IPS-15b (cell line): ENCODE measurements around the gene PARP4.
"Not testable (repeated sequence)": the region's sequence is repeated elsewhere in the genome, so short reads cannot be mapped to it uniquely, and the experiment has no call there.

Source experiments
- H3K27me3 ChIP-seq: one replicate; pipeline ENCODE4 v1.6.1; 2013; ENCODE audit warnings: low read length; ENCODE audit not compliant: control insufficient read depth, insufficient read depth
- H3K36me3 ChIP-seq: one replicate; pipeline ENCODE4 v1.6.1; 2013; ENCODE audit warnings: low read length; ENCODE audit not compliant: control insufficient read depth, insufficient read depth
- H3K4me1 ChIP-seq: one replicate; pipeline ENCODE4 v1.6.1; 2013; ENCODE audit warnings: mild to moderate bottlenecking, low read length; ENCODE audit not compliant: control insufficient read depth, insufficient read depth
- H3K4me3 ChIP-seq: one replicate; pipeline ENCODE4 v1.5.1; 2013; ENCODE audit warnings: low read depth, low read length
- H3K9ac ChIP-seq: one replicate; pipeline ENCODE4 v1.6.1; 2013; ENCODE audit warnings: low read depth, mild to moderate bottlenecking, low read length
- H3K9me3 ChIP-seq: one replicate; pipeline ENCODE4 v1.6.1; 2013; ENCODE audit warnings: mild to moderate bottlenecking, low read length; ENCODE audit not compliant: control insufficient read depth, insufficient read depth

Gene PARP4

DNA sequence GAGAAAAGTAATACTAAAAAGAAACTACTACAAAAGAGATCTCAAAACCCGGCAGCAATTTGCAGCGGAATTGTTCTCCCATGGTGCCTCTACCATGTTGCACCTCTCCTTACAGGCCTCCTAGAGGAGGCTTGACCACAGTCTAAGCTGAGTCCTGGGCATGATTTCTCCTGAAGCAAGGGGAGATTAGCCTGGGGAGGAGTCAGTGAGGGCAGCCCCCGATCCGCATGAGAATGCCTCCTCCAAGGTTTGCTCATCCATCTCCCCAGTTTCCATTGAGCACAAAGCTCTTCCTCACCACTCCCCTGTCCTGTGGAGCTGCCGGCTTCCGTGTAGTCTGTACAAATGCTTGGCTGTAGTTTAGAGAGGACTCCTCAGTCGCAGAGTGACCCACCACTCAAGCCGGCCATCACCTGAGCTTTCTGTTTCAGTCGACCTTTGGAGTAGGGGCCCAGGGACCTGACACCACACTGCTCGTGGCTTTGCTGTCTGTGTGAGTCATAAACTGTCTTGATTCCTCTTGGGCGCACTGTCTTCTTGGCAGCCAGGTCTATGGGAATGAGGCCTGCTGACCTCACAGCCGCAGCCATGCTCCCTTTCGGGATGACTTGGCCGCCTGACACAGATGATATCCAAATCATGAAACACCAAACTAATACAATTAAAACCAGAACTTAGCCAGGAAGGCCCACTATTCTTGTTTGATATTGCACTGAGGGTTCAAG is 130.9 kb downstream of the PARP4 start:
- no peaks in the 10 kb centered on the region for H3K4me1 ChIP-seq

DNA sequence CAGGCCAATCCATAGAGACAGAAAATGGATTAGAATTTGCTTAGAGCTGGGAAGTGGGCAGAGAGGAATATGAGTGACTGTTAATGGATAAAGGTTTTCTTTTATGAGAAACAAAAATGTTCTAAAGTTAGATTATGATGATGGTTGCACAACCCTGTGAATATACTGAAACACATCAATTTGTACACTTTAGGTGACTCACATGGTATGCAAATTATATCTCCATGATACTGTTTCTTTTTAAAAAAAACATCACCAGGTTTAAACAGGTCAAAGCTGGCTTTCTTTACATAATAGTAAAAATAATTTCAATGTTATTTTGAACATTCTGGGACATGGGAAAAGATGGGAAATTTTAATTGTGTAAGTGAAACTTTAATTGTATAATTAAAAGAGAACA is 131.7 kb downstream of the PARP4 start:
- H3K9ac ChIP-seq, H3K9me3 ChIP-seq, H3K36me3 ChIP-seq, H3K4me3 ChIP-seq, H3K27me3 ChIP-seq, H3K4me1 ChIP-seq: not testable (repeated sequence)

More for the DNA sequence above, 130.9 kb downstream of the PARP4 start:
- Histone ChIP-seq H3K4me3 (no peak overlapping the region), H3K9me3 (no peaks in the 10 kb centered on the region), H3K27me3 (no peaks in the 10 kb centered on the region), H3K9ac (no peak overlapping the region), H3K36me3 (no peaks in the 10 kb centered on the region)

DNA sequence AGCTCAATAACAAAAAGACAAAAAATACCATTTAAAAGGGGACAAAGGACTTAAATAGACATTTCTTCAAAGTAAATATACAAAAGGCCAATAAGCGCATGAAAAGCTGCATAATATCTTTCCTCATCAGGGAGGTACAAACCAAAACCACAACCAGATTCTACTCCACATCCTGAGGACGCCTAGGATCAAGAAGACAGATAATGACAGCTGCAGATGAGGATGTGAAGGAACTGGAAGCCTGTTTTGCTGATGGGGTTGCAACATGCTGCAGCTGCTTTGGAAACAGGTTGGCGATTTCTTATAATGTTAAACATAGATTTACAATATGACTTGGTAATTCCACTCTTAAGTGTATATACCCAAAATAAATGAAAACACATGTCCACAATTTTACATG is 132.4 kb downstream of the PARP4 start:
- H3K36me3 ChIP-seq, H3K4me1 ChIP-seq, H3K9me3 ChIP-seq, H3K27me3 ChIP-seq, H3K4me3 ChIP-seq, H3K9ac ChIP-seq: not testable (repeated sequence)

DNA sequence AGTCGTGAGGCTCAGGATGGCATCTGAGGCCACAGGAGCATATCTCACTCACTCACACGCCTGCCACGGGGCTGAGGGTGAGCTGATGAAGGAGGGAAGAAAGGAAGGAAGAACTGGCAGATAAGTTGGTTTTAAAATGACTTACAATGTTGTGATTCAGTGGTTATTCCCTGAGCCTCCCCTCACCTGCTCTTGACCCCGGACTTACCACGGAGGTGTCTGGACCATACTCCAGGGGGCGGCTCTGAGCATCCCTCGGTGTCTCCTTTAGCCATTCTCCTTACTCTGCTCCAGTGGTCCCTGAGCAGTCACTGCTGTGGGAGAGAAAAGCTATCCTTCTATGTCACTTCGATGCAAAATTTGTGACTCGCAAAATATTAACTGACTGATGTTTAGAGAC is 141.3 kb downstream of the PARP4 start:
- not testable (repeated sequence) for H3K9ac ChIP-seq, H3K36me3 ChIP-seq, H3K9me3 ChIP-seq, H3K4me3 ChIP-seq, H3K27me3 ChIP-seq, H3K4me1 ChIP-seq
